Common myeloid progenitor, CD34-positive (primary cell): ENCODE results near the gene MGST2. TPM values are rescaled to one million over a fixed set of nuclear protein-coding genes. Genes with fewer than 3 reads are reported as not detected.

Experiments used
- CTCF ChIA-PET: fragments of 350-600 bp; sonication (Branson Sonifier 250); formaldehyde crosslinking; loops from one replicate; lab custom pipeline; 2021; ENCODE audit warnings: antibody characterized with exemption; lab: Charles Lee
- POLR2A ChIA-PET: fragments of 350-600 bp; sonication (Branson Sonifier 250); formaldehyde crosslinking; loops from one replicate; lab custom pipeline; 2021; ENCODE audit warnings: antibody characterized with exemption; lab: Charles Lee
- DNase-seq, 3 donors: peaks; one replicate each; pipeline versions ENCODE4 v3.0.0 to v3.0.0-alpha.2; 2013
- H3K27ac ChIP-seq, 2 experiments: 1 replicate in 1 of 2; 2 replicates in 1 of 2; pipeline ENCODE4 v1.7.0; 2013; ENCODE audit warnings: inconsistent platforms in 2 of 2, low read length in 2 of 2, mild to moderate bottlenecking in 2 of 2, low read depth in 1 of 2, moderate library complexity in 1 of 2; ENCODE audit not compliant: severe bottlenecking in 2 of 2, insufficient read depth in 1 of 2, poor library complexity in 1 of 2
- H3K27me3 ChIP-seq, 5 experiments: replicated peaks in 2 of 5; 1 replicate in 3 of 5; 2 replicates in 2 of 5; pipeline versions ENCODE4 v1.6.1 to v1.7.0; 2013; ENCODE audit warnings: low read length in 4 of 5, mild to moderate bottlenecking in 2 of 5, moderate library complexity in 2 of 5, inconsistent platforms in 1 of 5; ENCODE audit not compliant: insufficient read depth in 5 of 5, control insufficient read depth in 4 of 5
- H3K36me3 ChIP-seq, 4 experiments: 1 replicate in 2 of 4; 2 replicates in 2 of 4; pipeline versions ENCODE4 v1.6.1 to v1.7.0; 2013; ENCODE audit warnings: low read length in 3 of 4, control low read depth in 1 of 4, mild to moderate bottlenecking in 1 of 4; ENCODE audit not compliant: control insufficient read depth in 4 of 4, insufficient read depth in 4 of 4
- H3K4me1 ChIP-seq, 4 experiments: 1 replicate in 3 of 4; 2 replicates in 1 of 4; pipeline versions ENCODE4 v1.6.1 to v1.7.1; 2013; ENCODE audit warnings: low read length in 3 of 4, mild to moderate bottlenecking in 3 of 4, control low read depth in 1 of 4, inconsistent platforms in 1 of 4, moderate library complexity in 1 of 4; ENCODE audit not compliant: control insufficient read depth in 4 of 4, insufficient read depth in 4 of 4; ENCODE audit errors: control extremely low read depth in 1 of 4
- H3K4me3 ChIP-seq, 7 experiments: 1 replicate in 4 of 7; 2 replicates in 3 of 7; pipeline versions ENCODE4 v1.5.1 to v1.7.0; 2013; ENCODE audit warnings: mild to moderate bottlenecking in 7 of 7, low read length in 6 of 7, moderate library complexity in 6 of 7, inconsistent platforms in 2 of 7, low read depth in 2 of 7, control low read depth in 1 of 7; ENCODE audit not compliant: insufficient read depth in 4 of 7, control insufficient read depth in 1 of 7; ENCODE audit errors: extremely low read depth in 1 of 7
- H3K9me3 ChIP-seq, 5 experiments: 1 replicate in 4 of 5; 2 replicates in 1 of 5; pipeline versions ENCODE4 v1.6.1 to v1.7.1; 2013; ENCODE audit warnings: low read length in 4 of 5, mild to moderate bottlenecking in 2 of 5, inconsistent platforms in 1 of 5, low read depth in 1 of 5, moderate library complexity in 1 of 5; ENCODE audit not compliant: control insufficient read depth in 4 of 5, insufficient read depth in 2 of 5; ENCODE audit errors: control extremely low read depth in 1 of 5
- WGBS: methylation state at CpG from one replicate; pipeline ENCODE4 v1.1.5; 2013; ENCODE audit not compliant: insufficient coverage; 5-methylcytosine and 5-hydroxymethylcytosine counted together
- polyA plus RNA-seq: library from polyadenylated mRNA; unstranded; fragments of 120-200 nt; gene quantifications from one replicate; pipeline ENCODE4 v1.2.1, GENCODE V29; 2013

Gene MGST2
- polyA plus RNA-seq, result 64.7 TPM

GRCh38 chr4:139665690-139666529 is at the start of gene MGST2:
TSS of gene MGST2 (plus strand) at chr4:139665819. CDS start at chr4:139666020, 201 bp downstream.
- CTCF ChIA-PET, result interaction anchor here (0.7 to 9.1 kb wide), 7 partner anchors 9 to 635 kb away, joined by 3 to 75 read pairs (median 6); no protein-coding TSS in a partner anchor
- Histone ChIP-seq H3K4me1 (peaks cover 15 to 36% (median 28%) of the 10 kb centered on the region in 4 experiments), H3K9me3 (no peaks in the 10 kb centered on the region), H3K27ac (peak within 1 kb of the TSS; percentile 71 to 91), H3K36me3 (peaks cover 0 to 3% (median 0%) of the 10 kb centered on the region in 4 experiments), H3K27me3 (no peaks in the 10 kb centered on the region), H3K4me3 (peak within 1 kb of the TSS; percentile 52 to 95 (median 86))
- DNase-seq, result peak; percentile 76 to 77 (median 76)
- POLR2A ChIA-PET, result no interaction called here
- 0% methylated on average over 26 of the region's 32 CpGs for WGBS

GRCh38 chr4:139617702-139618490 is 47.7 kb upstream of the MGST2 start:
- Histone ChIP-seq H3K4me3 (no peak overlapping the region), H3K27me3 (no peaks in the 10 kb centered on the region), H3K4me1 (no peaks in the 10 kb centered on the region), H3K36me3 (no peaks in the 10 kb centered on the region), H3K9me3 (no peaks in the 10 kb centered on the region), H3K27ac (no peak overlapping the region)
- DNase-seq, result peak in 2 of 3 donors; percentile 33 to 34
- POLR2A ChIA-PET, result no interaction called here
- CTCF ChIA-PET, result interaction anchor here (0.9 to 3.0 kb wide), 8 partner anchors 8 to 39 kb away, joined by 3 to 21 read pairs (median 6); no protein-coding TSS in a partner anchor
- 92% methylated on average over 2 of the region's 7 CpGs for WGBS

GRCh38 chr4:139619644-139620043 is 46.0 kb upstream of the MGST2 start:
- Histone ChIP-seq H3K4me3 (no peak overlapping the region), H3K27me3 (no peaks in the 10 kb centered on the region), H3K4me1 (no peaks in the 10 kb centered on the region), H3K9me3 (no peaks in the 10 kb centered on the region), H3K36me3 (no peaks in the 10 kb centered on the region), H3K27ac (no peak overlapping the region)
- 92% methylated on average over 4 of the region's 5 CpGs for WGBS
- DNase-seq, result peak in 2 of 3 donors; percentile 51 to 55
- POLR2A ChIA-PET, result no interaction called here
- CTCF ChIA-PET, result interaction anchor here (0.8 to 3.1 kb wide), 13 partner anchors 10 to 198 kb away, joined by 3 to 22 read pairs (median 5); no protein-coding TSS in a partner anchor

- Histone ChIP-seq H3K36me3 (no peaks in the 10 kb centered on the region), H3K4me3 (no peak overlapping the region), H3K9me3 (no peaks in the 10 kb centered on the region), H3K27ac (no peak overlapping the region), H3K4me1 (no peaks in the 10 kb centered on the region), H3K27me3 (no peaks in the 10 kb centered on the region)
- ChIA-PET CTCF (interaction anchor here (0.8 to 1.1 kb wide), 3 partner anchors 19 to 27 kb away, joined by 3 to 5 read pairs (median 3); no protein-coding TSS in a partner anchor), POLR2A (no interaction called here)
- WGBS, result 100% methylated on average over 3 of the region's 4 CpGs
- no peak for DNase-seq
Measured at GRCh38 chr4:139622901-139623381, 42.7 kb upstream of the MGST2 start.

- Histone ChIP-seq H3K27me3 (no peaks in the 10 kb centered on the region), H3K9me3 (no peaks in the 10 kb centered on the region), H3K4me3 (no peak overlapping the region), H3K4me1 (no peaks in the 10 kb centered on the region), H3K36me3 (no peaks in the 10 kb centered on the region), H3K27ac (no peak overlapping the region)
- ChIA-PET CTCF (interaction anchor here (1.0 to 2.1 kb wide), 4 partner anchors 8 to 34 kb away, joined by 3 to 7 read pairs (median 4); no protein-coding TSS in a partner anchor), POLR2A (no interaction called here)
- DNase-seq, result no peak
- WGBS, result no CpG with 5 or more reads among the region's 3 CpGs
Measured at GRCh38 chr4:139624441-139625092, 41.1 kb upstream of the MGST2 start.

- H3K4me3 ChIP-seq, result no peak overlapping the region
- WGBS, result 96% methylated on average over 3 of the region's 3 CpGs
- no peaks in the 10 kb centered on the region for H3K4me1 ChIP-seq
- no peaks in the 10 kb centered on the region for H3K9me3 ChIP-seq
- H3K36me3 ChIP-seq, result no peaks in the 10 kb centered on the region
- POLR2A ChIA-PET, result no interaction called here
- CTCF ChIA-PET, result interaction anchor here (1.0 to 2.1 kb wide), 5 partner anchors 8 to 33 kb away, joined by 3 to 7 read pairs (median 4); no protein-coding TSS in a partner anchor
- no peak for DNase-seq
- H3K27me3 ChIP-seq, result no peaks in the 10 kb centered on the region
- no peak overlapping the region for H3K27ac ChIP-seq
Measured at GRCh38 chr4:139625093-139625455, 40.5 kb upstream of the MGST2 start.
